Karpas-422 (cell line): ENCODE measurements around the gene LARGE1. TPM values are rescaled to one million over a fixed set of nuclear protein-coding genes. Genes with fewer than 3 reads are reported as not detected.

ENCODE experiments used
- DNase-seq: peaks from one replicate; pipeline ENCODE4 v3.0.0-alpha.2; 2015
- H2AFZ ChIP-seq: fragments of 200-600 bp; sonication (generic); 2 replicates; pipeline ENCODE4 v1.6.1; 2014; ENCODE audit warnings: antibody characterized with exemption, low read length, mixed read lengths
- H3K27ac ChIP-seq: fragments of 200-600 bp; sonication (generic); 2 replicates; pipeline ENCODE4 v1.5.1; 2014; ENCODE audit warnings: mild to moderate bottlenecking, low read length, moderate library complexity
- H3K27me3 ChIP-seq: fragments of 200-600 bp; sonication (generic); 2 replicates; pipeline ENCODE4 v1.6.1; 2014; ENCODE audit warnings: low read length, mixed read lengths
- H3K36me3 ChIP-seq: fragments of 200-600 bp; sonication (generic); 2 replicates; pipeline ENCODE4 v1.6.1; 2014; ENCODE audit warnings: low read length, mixed read lengths; ENCODE audit not compliant: insufficient read depth
- H3K4me1 ChIP-seq: fragments of 200-600 bp; sonication (generic); 2 replicates; pipeline ENCODE4 v1.6.1; 2014; ENCODE audit warnings: mild to moderate bottlenecking, low read length, mixed read lengths
- H3K4me2 ChIP-seq: fragments of 200-600 bp; sonication (generic); 2 replicates; pipeline ENCODE4 v1.6.1; 2014; ENCODE audit warnings: low read length, low read depth, mild to moderate bottlenecking; ENCODE audit not compliant: poor library complexity, severe bottlenecking
- H3K4me3 ChIP-seq: fragments of 200-600 bp; sonication (generic); 2 replicates; pipeline ENCODE4 v1.5.1; 2014; ENCODE audit warnings: mild to moderate bottlenecking, antibody characterized with exemption, low read length, mixed read lengths
- H3K79me2 ChIP-seq: fragments of 200-600 bp; sonication (generic); 2 replicates; pipeline ENCODE4 v1.6.1; 2014; ENCODE audit warnings: mild to moderate bottlenecking, low read length, mixed read lengths
- H3K9ac ChIP-seq: fragments of 200-600 bp; sonication (generic); 2 replicates; pipeline ENCODE4 v1.6.0; 2014; ENCODE audit warnings: low read length
- H3K9me2 ChIP-seq: fragments of 200-600 bp; sonication (generic), shearing (Covaris generic); replicated peaks from 2 replicates; pipeline ENCODE4 v1.6.0; 2014; ENCODE audit warnings: mild to moderate bottlenecking, low read length, moderate library complexity; ENCODE audit not compliant: insufficient read depth
- H3K9me3 ChIP-seq: fragments of 300-700, 200-600 bp; sonication (generic); 2 replicates; pipeline ENCODE4 v1.6.1; 2014; ENCODE audit warnings: low read length, mixed read lengths
- H4K20me1 ChIP-seq: fragments of 200-600 bp; sonication (generic); 2 replicates; pipeline ENCODE4 v1.6.1; 2014; ENCODE audit warnings: mild to moderate bottlenecking, antibody characterized with exemption, low read length, low read depth; ENCODE audit not compliant: insufficient read depth
- total RNA-seq: library from RNA; depleted of rRNA; stranded (reverse); fragments of >200 nt; shearing (Covaris generic); gene quantifications from 2 replicates; pipeline ENCODE4 v1.2.3, GENCODE V29; 2014; ENCODE audit warnings: low replicate concordance

The LARGE1 gene
- total RNA-seq, 1 experiment from 2014 or later: 0.15 TPM

DNA sequence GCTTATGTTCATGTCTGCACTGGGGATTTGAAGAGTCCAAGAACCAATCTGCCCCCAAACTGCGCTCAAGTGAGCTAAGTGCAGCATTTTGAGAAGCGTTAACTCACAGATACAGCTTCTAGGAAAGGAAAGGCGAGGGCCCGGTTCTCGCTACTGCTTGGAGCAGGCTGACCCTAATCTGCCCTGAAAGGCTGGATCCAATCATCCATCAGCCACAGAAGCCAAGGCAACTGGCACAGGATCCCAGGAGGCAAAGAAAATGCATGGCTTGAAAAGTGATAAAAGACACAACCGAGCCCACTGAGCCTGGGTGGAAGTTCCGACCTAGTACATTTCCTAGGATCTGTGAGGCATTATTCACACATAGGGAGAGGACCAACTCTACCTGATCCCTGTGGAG is 174.8 kb downstream of the LARGE1 start:
- no peak overlapping the region for H3K4me2 ChIP-seq
- no peaks in the 10 kb centered on the region for H3K36me3 ChIP-seq
- no peak overlapping the region for H3K27ac ChIP-seq
- H3K9ac ChIP-seq: no peak overlapping the region
- H3K79me2 ChIP-seq: no peaks in the 10 kb centered on the region
- no peaks in the 10 kb centered on the region for H3K27me3 ChIP-seq
- no peaks in the 10 kb centered on the region for H4K20me1 ChIP-seq
- DNase-seq: no peak
- H3K4me1 ChIP-seq: peaks cover 17% of the 10 kb centered on the region
- H3K9me2 ChIP-seq: no peaks in the 10 kb centered on the region
- no peak overlapping the region for H3K4me3 ChIP-seq
- no peaks in the 10 kb centered on the region for H3K9me3 ChIP-seq
- H2AFZ ChIP-seq: no peak overlapping the region

DNA sequence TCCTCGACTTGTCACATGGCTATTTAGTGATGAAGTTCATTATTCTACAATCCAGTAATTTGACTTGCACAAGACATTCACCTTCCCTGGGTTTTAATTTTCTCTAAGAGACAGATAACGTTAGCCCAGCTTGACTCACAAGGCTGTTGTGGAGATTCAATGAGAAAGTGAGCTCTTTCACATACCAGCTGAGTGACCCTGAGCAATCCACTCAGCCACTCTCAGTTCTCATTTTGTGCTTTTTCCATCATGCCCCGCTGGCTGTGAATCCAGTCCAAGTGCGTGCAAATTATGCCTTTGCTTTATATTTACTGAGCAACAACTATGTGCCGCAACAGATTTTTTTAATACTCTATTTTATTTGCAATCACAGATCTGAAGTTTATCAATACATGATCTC is 176.5 kb downstream of the LARGE1 start:
- no peak overlapping the region for H3K27ac ChIP-seq
- H3K4me2 ChIP-seq: no peak overlapping the region
- H2AFZ ChIP-seq: no peak overlapping the region
- no peak for DNase-seq
- H3K4me1 ChIP-seq: peaks cover 17% of the 10 kb centered on the region
- no peaks in the 10 kb centered on the region for H3K9me3 ChIP-seq
- H3K79me2 ChIP-seq: no peaks in the 10 kb centered on the region
- H3K27me3 ChIP-seq: no peaks in the 10 kb centered on the region
- no peaks in the 10 kb centered on the region for H3K9me2 ChIP-seq
- H3K36me3 ChIP-seq: no peaks in the 10 kb centered on the region
- no peak overlapping the region for H3K9ac ChIP-seq
- no peaks in the 10 kb centered on the region for H4K20me1 ChIP-seq
- no peak overlapping the region for H3K4me3 ChIP-seq

DNA sequence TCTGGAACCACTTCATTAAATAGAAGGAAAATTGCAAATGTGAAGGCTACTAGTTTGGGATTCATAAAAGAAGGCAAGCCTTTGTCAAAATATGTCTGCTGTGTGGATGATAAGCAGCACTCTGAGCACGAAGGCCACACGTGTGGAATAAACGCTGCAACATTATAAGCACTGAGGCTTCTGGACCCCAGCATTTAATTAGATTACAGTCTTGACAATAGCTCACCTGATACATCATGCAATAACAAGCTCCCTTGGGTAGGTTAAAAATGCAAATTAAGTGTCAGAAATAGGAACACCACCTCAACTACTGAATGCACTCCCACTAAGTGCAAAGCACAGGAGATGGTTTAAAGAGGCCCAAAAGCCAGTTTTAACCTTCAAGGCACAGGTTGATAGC is 179.3 kb downstream of the LARGE1 start:
- peaks cover 12% of the 10 kb centered on the region for H3K4me1 ChIP-seq
- no peaks in the 10 kb centered on the region for H3K27me3 ChIP-seq
- no peak overlapping the region for H3K9ac ChIP-seq
- no peaks in the 10 kb centered on the region for H3K9me2 ChIP-seq
- no peak overlapping the region for H3K4me3 ChIP-seq
- no peak for DNase-seq
- no peaks in the 10 kb centered on the region for H3K9me3 ChIP-seq
- H3K4me2 ChIP-seq: no peak overlapping the region
- H3K27ac ChIP-seq: no peak overlapping the region
- no peaks in the 10 kb centered on the region for H3K79me2 ChIP-seq
- H3K36me3 ChIP-seq: no peaks in the 10 kb centered on the region
- no peak overlapping the region for H2AFZ ChIP-seq
- H4K20me1 ChIP-seq: no peaks in the 10 kb centered on the region

DNA sequence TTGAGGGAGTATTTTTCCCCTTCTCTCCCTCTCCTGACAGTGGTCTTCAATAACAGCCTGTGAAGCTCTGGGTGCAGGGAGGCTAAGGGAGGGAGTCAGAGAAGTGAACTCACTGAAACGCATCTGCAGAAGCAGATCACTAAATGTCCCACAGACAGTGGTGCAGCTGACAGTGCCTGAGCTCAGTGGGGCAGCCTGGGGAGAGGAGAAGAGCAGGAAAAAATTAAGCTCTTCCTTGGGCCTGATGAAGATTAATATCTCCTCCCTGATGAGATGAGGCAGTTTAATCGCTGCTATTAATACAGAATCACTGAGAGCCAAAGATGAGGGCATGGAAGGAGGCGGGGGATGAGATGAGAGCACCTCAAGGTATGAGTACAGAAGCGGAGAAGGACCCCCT is 180.8 kb downstream of the LARGE1 start:
- H3K9ac ChIP-seq: no peak overlapping the region
- no peak overlapping the region for H3K4me2 ChIP-seq
- no peaks in the 10 kb centered on the region for H3K9me2 ChIP-seq
- peaks cover 12% of the 10 kb centered on the region for H3K4me1 ChIP-seq
- no peaks in the 10 kb centered on the region for H3K79me2 ChIP-seq
- no peak overlapping the region for H3K27ac ChIP-seq
- no peak overlapping the region for H2AFZ ChIP-seq
- no peaks in the 10 kb centered on the region for H3K27me3 ChIP-seq
- DNase-seq: no peak
- H3K4me3 ChIP-seq: no peak overlapping the region
- no peaks in the 10 kb centered on the region for H3K36me3 ChIP-seq
- H4K20me1 ChIP-seq: no peaks in the 10 kb centered on the region
- H3K9me3 ChIP-seq: no peaks in the 10 kb centered on the region

DNA sequence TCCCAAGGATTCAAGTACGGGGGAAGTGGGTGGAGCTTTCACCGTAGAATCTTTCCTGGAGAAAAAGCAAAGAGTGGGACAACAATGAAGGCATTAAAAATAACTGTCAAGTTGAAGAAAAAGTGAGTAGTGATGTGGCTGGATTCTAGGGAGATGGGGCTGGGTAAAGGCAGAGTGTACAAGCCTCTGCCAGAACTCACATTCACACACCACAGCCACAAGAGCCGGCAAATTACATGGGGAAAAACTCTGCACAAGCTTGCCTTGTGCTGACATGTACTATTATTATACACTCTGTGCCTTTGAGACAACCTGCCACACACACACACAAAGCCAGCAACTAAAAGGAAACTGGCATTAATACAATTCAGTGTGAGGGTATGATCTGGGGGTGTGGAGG is 182.6 kb downstream of the LARGE1 start:
- no peaks in the 10 kb centered on the region for H4K20me1 ChIP-seq
- no peaks in the 10 kb centered on the region for H3K9me3 ChIP-seq
- H3K27me3 ChIP-seq: no peaks in the 10 kb centered on the region
- no peak overlapping the region for H3K27ac ChIP-seq
- DNase-seq: no peak
- H3K36me3 ChIP-seq: no peaks in the 10 kb centered on the region
- H3K4me1 ChIP-seq: peaks cover 12% of the 10 kb centered on the region
- no peak overlapping the region for H3K4me2 ChIP-seq
- no peak overlapping the region for H2AFZ ChIP-seq
- no peak overlapping the region for H3K4me3 ChIP-seq
- no peak overlapping the region for H3K9ac ChIP-seq
- H3K79me2 ChIP-seq: no peaks in the 10 kb centered on the region
- no peaks in the 10 kb centered on the region for H3K9me2 ChIP-seq

DNA sequence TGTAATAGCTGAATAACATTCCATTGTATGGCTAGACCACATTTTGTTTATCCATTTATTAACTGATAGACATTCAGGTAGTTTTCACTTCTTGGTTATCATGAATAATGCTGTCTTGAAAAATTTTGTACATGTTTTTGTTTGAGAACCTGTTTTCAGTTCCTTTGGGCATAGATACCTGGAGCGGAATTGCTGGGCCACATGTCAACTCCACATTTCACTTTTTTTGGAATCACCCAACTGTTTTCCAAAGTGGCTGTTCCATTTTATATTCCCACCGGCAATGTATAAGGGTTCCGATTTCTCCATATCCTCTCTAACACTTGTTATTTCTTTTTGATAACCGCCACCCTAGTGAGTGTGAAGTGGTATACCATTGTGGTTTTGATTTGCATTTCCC is 184.3 kb downstream of the LARGE1 start:
- no peaks in the 10 kb centered on the region for H3K36me3 ChIP-seq
- no peak overlapping the region for H2AFZ ChIP-seq
- H3K4me3 ChIP-seq: no peak overlapping the region
- H3K4me1 ChIP-seq: peaks cover 3% of the 10 kb centered on the region
- no peaks in the 10 kb centered on the region for H3K9me3 ChIP-seq
- H3K79me2 ChIP-seq: no peaks in the 10 kb centered on the region
- no peaks in the 10 kb centered on the region for H4K20me1 ChIP-seq
- DNase-seq: no peak
- H3K27me3 ChIP-seq: no peaks in the 10 kb centered on the region
- H3K9ac ChIP-seq: no peak overlapping the region
- no peaks in the 10 kb centered on the region for H3K9me2 ChIP-seq
- H3K27ac ChIP-seq: no peak overlapping the region
- H3K4me2 ChIP-seq: no peak overlapping the region

DNA sequence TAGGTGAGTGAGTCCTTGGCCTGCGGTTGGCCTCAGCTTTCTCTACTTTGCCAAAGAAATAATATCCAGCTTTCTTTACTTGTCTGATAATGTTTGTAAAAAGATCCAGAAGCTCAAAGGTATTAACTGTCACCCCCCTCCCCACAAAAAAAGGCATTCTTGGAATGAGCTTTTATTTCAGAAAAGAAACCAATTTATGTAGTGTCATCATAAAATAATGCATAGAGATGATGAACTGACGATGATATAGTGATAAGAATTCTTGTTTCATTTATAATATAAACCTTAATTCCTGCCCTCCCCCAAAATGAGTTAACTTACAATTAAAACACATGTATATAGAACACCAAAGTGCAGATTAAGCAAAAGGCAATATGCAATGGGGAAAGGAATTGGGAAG is 191.4 kb downstream of the LARGE1 start:
- Histone ChIP-seq H3K27ac (no peak overlapping the region), H3K9me3 (no peaks in the 10 kb centered on the region), H4K20me1 (no peaks in the 10 kb centered on the region), H2AFZ (no peak overlapping the region), H3K9ac (no peak overlapping the region), H3K4me1 (no peaks in the 10 kb centered on the region), H3K9me2 (no peaks in the 10 kb centered on the region), H3K4me3 (no peak overlapping the region), H3K4me2 (no peak overlapping the region), H3K79me2 (no peaks in the 10 kb centered on the region), H3K36me3 (no peaks in the 10 kb centered on the region), H3K27me3 (no peaks in the 10 kb centered on the region)
- no peak for DNase-seq

DNA sequence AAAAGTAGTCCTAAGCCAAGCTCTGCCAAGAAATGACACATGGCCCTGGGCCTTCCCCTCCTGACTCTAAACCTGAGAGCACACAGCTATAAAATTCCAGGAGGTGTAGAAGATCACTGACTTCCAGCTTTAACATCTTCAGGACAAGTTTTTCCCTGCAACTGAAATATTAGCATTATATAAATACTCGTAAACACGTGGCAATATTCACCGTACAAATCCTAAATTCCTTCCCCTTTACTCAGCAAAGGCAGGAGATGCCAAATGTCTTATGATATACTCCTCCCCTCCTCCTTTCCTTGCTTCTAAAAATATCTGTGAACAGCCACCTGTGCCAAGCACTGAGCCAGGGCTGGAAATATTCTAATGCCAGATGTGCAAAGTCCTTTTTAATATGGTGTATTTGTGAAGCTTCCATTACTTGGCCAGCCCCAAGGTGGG is 194.0 kb downstream of the LARGE1 start:
- Histone ChIP-seq H3K4me2 (no peak overlapping the region), H3K9me3 (no peaks in the 10 kb centered on the region), H3K27me3 (no peaks in the 10 kb centered on the region), H3K4me3 (no peak overlapping the region), H4K20me1 (no peaks in the 10 kb centered on the region), H3K9me2 (no peaks in the 10 kb centered on the region), H3K9ac (no peak overlapping the region), H3K4me1 (no peaks in the 10 kb centered on the region), H2AFZ (no peak overlapping the region), H3K36me3 (no peaks in the 10 kb centered on the region), H3K27ac (no peak overlapping the region), H3K79me2 (no peaks in the 10 kb centered on the region)
- DNase-seq: no peak

DNA sequence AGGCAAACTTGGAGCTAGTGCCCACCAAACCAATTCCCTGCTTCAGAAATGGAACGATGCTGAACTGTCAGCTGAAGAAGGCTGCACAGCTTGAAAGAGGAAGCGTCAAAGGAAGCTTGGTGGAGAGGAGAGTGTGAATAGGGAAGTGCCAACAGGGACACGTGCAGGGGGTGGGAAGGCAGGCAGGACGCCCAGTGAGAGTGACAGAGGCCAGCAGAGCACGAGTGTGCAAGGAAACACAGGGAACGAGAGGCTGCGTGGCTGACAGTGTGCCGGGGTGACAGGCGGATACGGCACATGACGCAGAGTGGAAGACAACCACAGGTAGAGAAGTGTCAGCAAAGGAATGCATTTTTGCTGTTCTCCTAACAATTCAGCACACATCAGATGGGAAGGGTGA is 196.4 kb downstream of the LARGE1 start:
- no peaks in the 10 kb centered on the region for H3K4me1 ChIP-seq
- H3K4me2 ChIP-seq: no peak overlapping the region
- H3K9me2 ChIP-seq: no peaks in the 10 kb centered on the region
- H3K9me3 ChIP-seq: no peaks in the 10 kb centered on the region
- H3K79me2 ChIP-seq: no peaks in the 10 kb centered on the region
- no peak overlapping the region for H3K27ac ChIP-seq
- no peaks in the 10 kb centered on the region for H3K36me3 ChIP-seq
- H3K27me3 ChIP-seq: no peaks in the 10 kb centered on the region
- no peak for DNase-seq
- H3K9ac ChIP-seq: no peak overlapping the region
- H2AFZ ChIP-seq: no peak overlapping the region
- H4K20me1 ChIP-seq: no peaks in the 10 kb centered on the region
- H3K4me3 ChIP-seq: no peak overlapping the region
